Karpas-422 (cell line): ENCODE measurements around the gene DNPEP. TPM values are rescaled to one million over a fixed set of nuclear protein-coding genes. Genes with fewer than 3 reads are reported as not detected.
"Not testable (repeated sequence)": the region's sequence is repeated elsewhere in the genome, so short reads cannot be mapped to it uniquely, and the experiment has no call there.

Experiments used
- DNase-seq: peaks from one replicate; pipeline ENCODE4 v3.0.0-alpha.2; 2015
- H2AFZ ChIP-seq: fragments of 200-600 bp; sonication (generic); 2 replicates; pipeline ENCODE4 v1.6.1; 2014; ENCODE audit warnings: antibody characterized with exemption, low read length, mixed read lengths
- H3K27ac ChIP-seq: fragments of 200-600 bp; sonication (generic); 2 replicates; pipeline ENCODE4 v1.5.1; 2014; ENCODE audit warnings: mild to moderate bottlenecking, low read length, moderate library complexity
- H3K27me3 ChIP-seq: fragments of 200-600 bp; sonication (generic); 2 replicates; pipeline ENCODE4 v1.6.1; 2014; ENCODE audit warnings: low read length, mixed read lengths
- H3K36me3 ChIP-seq: fragments of 200-600 bp; sonication (generic); 2 replicates; pipeline ENCODE4 v1.6.1; 2014; ENCODE audit warnings: low read length, mixed read lengths; ENCODE audit not compliant: insufficient read depth
- H3K4me1 ChIP-seq: fragments of 200-600 bp; sonication (generic); 2 replicates; pipeline ENCODE4 v1.6.1; 2014; ENCODE audit warnings: mild to moderate bottlenecking, low read length, mixed read lengths
- H3K4me2 ChIP-seq: fragments of 200-600 bp; sonication (generic); 2 replicates; pipeline ENCODE4 v1.6.1; 2014; ENCODE audit warnings: low read length, low read depth, mild to moderate bottlenecking; ENCODE audit not compliant: poor library complexity, severe bottlenecking
- H3K4me3 ChIP-seq: fragments of 200-600 bp; sonication (generic); 2 replicates; pipeline ENCODE4 v1.5.1; 2014; ENCODE audit warnings: mild to moderate bottlenecking, antibody characterized with exemption, low read length, mixed read lengths
- H3K79me2 ChIP-seq: fragments of 200-600 bp; sonication (generic); 2 replicates; pipeline ENCODE4 v1.6.1; 2014; ENCODE audit warnings: mild to moderate bottlenecking, low read length, mixed read lengths
- H3K9ac ChIP-seq: fragments of 200-600 bp; sonication (generic); 2 replicates; pipeline ENCODE4 v1.6.0; 2014; ENCODE audit warnings: low read length
- H3K9me2 ChIP-seq: fragments of 200-600 bp; sonication (generic), shearing (Covaris generic); replicated peaks from 2 replicates; pipeline ENCODE4 v1.6.0; 2014; ENCODE audit warnings: mild to moderate bottlenecking, low read length, moderate library complexity; ENCODE audit not compliant: insufficient read depth
- H3K9me3 ChIP-seq: fragments of 300-700, 200-600 bp; sonication (generic); 2 replicates; pipeline ENCODE4 v1.6.1; 2014; ENCODE audit warnings: low read length, mixed read lengths
- H4K20me1 ChIP-seq: fragments of 200-600 bp; sonication (generic); 2 replicates; pipeline ENCODE4 v1.6.1; 2014; ENCODE audit warnings: mild to moderate bottlenecking, antibody characterized with exemption, low read length, low read depth; ENCODE audit not compliant: insufficient read depth
- total RNA-seq: library from RNA; depleted of rRNA; stranded (reverse); fragments of >200 nt; shearing (Covaris generic); gene quantifications from 2 replicates; pipeline ENCODE4 v1.2.3, GENCODE V29; 2014; ENCODE audit warnings: low replicate concordance

The DNPEP gene
- total RNA-seq, 1 experiment from 2014 or later = 77.9 TPM

- Histone ChIP-seq H3K4me1 (no peaks in the 10 kb centered on the region), H3K79me2 (no peaks in the 10 kb centered on the region), H3K9ac (no peak overlapping the region), H2AFZ (no peak overlapping the region), H3K36me3 (no peaks in the 10 kb centered on the region), H3K27me3 (no peaks in the 10 kb centered on the region), H3K27ac (no peak overlapping the region), H3K9me3 (no peaks in the 10 kb centered on the region), H3K4me3 (no peak overlapping the region), H4K20me1 (no peaks in the 10 kb centered on the region), H3K4me2 (no peak overlapping the region), H3K9me2 (no peaks in the 10 kb centered on the region)
- DNase-seq = no peak
Observed at GRCh38 chr2:219399716-219400478, 12.2 kb upstream of the DNPEP start.

DNA sequence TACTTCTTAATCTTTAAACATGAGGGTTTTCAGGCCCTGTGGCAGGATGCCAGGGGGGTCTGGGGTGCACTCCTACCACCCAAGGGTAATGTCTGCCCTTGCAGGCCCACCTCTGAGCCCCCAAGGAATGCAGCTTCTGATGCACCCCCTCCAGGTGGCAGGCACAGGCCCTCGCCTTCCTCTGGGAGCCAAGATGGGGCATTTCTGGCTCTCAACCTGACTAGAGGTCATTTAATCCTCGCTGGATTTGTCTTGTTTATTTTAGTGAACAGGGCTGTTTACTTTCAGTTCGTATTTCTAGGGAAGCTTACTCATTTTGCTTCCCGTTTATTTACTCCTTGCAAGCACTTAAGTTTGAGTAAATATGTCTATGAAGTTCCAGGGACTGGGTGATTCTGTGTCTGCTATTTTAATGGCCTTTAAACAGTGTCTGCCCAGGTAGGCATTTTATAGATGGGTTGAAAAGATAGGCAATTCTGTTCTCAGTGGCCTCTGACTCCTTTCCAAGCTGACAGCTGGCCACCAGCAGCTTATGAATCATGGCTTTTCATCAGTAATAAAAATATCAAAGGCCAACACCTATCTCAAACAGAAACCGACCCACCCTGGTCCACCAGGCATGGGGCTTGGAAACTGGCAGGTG is 11.1 kb upstream of the DNPEP start:
- Histone ChIP-seq H2AFZ (no peak overlapping the region), H3K79me2 (no peaks in the 10 kb centered on the region), H3K9me3 (no peaks in the 10 kb centered on the region), H3K27me3 (no peaks in the 10 kb centered on the region), H3K9me2 (no peaks in the 10 kb centered on the region), H3K4me1 (no peaks in the 10 kb centered on the region), H3K4me2 (no peak overlapping the region), H3K9ac (no peak overlapping the region), H3K36me3 (no peaks in the 10 kb centered on the region), H4K20me1 (no peaks in the 10 kb centered on the region), H3K27ac (no peak overlapping the region), H3K4me3 (no peak overlapping the region)
- DNase-seq = no peak

- H3K36me3 ChIP-seq = no peaks in the 10 kb centered on the region
- H3K4me1 ChIP-seq = no peaks in the 10 kb centered on the region
- DNase-seq = no peak
- no peak overlapping the region for H3K4me2 ChIP-seq
- H3K79me2 ChIP-seq = no peaks in the 10 kb centered on the region
- H3K4me3 ChIP-seq = no peak overlapping the region
- H3K9ac ChIP-seq = no peak overlapping the region
- no peaks in the 10 kb centered on the region for H3K9me2 ChIP-seq
- H3K27me3 ChIP-seq = no peaks in the 10 kb centered on the region
- H4K20me1 ChIP-seq = no peaks in the 10 kb centered on the region
- H2AFZ ChIP-seq = no peak overlapping the region
- H3K27ac ChIP-seq = no peak overlapping the region
- no peaks in the 10 kb centered on the region for H3K9me3 ChIP-seq
Observed at GRCh38 chr2:219396863-219397457, 9.2 kb upstream of the DNPEP start.

- Histone ChIP-seq H3K27me3 (no peaks in the 10 kb centered on the region), H2AFZ (no peak overlapping the region), H3K9me3 (no peaks in the 10 kb centered on the region)
Observed at GRCh38 chr2:219395609-219396008, 7.9 kb upstream of the DNPEP start.

DNA sequence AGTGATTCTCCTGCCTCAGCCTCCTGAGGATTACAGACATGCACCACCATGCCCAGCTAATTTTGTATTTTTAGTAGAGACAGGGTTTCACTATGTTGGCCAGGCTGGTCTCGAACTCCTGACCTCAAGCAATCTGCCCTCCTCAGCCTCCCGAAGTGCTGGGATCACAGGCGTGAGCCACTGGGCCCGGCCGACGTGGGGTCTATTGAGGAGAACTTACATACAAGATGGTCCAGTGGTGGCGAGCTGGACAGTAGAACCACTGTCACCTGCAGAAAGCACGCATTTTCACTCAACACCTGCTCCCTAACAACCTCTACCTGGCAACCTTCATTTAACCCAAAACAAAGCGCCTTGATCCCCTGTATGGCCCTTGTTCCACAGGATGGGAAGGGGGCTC is 7.3 kb upstream of the DNPEP start:
- H3K9me2 ChIP-seq, H3K4me1 ChIP-seq, H3K4me3 ChIP-seq, H2AFZ ChIP-seq, H3K79me2 ChIP-seq, H3K36me3 ChIP-seq, H4K20me1 ChIP-seq, H3K4me2 ChIP-seq, H3K9me3 ChIP-seq, DNase-seq, H3K9ac ChIP-seq, H3K27me3 ChIP-seq, H3K27ac ChIP-seq: not testable (repeated sequence)

More at GRCh38 chr2:219395609-219396008, 7.9 kb upstream of the DNPEP start:
- DNase-seq = no peak
- H3K79me2 ChIP-seq = no peaks in the 10 kb centered on the region
- no peaks in the 10 kb centered on the region for H4K20me1 ChIP-seq
- no peak overlapping the region for H3K4me3 ChIP-seq
- no peak overlapping the region for H3K27ac ChIP-seq
- no peaks in the 10 kb centered on the region for H3K9me2 ChIP-seq
- H3K36me3 ChIP-seq = no peaks in the 10 kb centered on the region
- H3K4me2 ChIP-seq = no peak overlapping the region
- no peaks in the 10 kb centered on the region for H3K4me1 ChIP-seq
- H3K9ac ChIP-seq = no peak overlapping the region

DNA sequence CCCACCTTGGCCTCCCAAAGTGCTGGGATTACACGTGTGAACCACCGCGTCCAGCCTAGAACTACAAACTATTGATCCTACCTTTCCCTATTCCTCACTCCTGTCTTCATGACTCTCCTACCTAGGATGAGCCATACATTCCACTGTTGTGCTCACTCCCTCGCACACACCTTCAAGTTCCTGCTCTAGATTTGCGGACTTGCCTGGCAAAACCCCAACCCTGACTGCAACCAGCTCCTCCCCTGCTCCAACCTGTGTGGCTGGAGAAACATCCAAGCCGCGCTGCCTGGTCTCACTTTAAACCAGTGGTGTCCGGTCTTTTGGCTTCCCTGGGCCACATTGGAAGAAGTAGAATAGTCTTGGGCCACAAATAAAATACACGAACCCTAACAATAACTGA is 5.0 kb upstream of the DNPEP start:
- no peak overlapping the region for H3K27ac ChIP-seq
- H3K4me1 ChIP-seq = peaks cover 7% of the 10 kb centered on the region
- no peaks in the 10 kb centered on the region for H3K27me3 ChIP-seq
- H3K9me3 ChIP-seq = no peaks in the 10 kb centered on the region
- H2AFZ ChIP-seq = no peak overlapping the region
- DNase-seq = no peak
- H3K4me3 ChIP-seq = no peak overlapping the region
- H3K79me2 ChIP-seq = no peaks in the 10 kb centered on the region
- no peaks in the 10 kb centered on the region for H3K9me2 ChIP-seq
- no peaks in the 10 kb centered on the region for H4K20me1 ChIP-seq
- H3K4me2 ChIP-seq = no peak overlapping the region
- no peaks in the 10 kb centered on the region for H3K36me3 ChIP-seq
- no peak overlapping the region for H3K9ac ChIP-seq

GRCh38 chr2:219388907-219389156 is 1.1 kb upstream of the DNPEP start:
- H2AFZ ChIP-seq = peak overlapping the region; percentile 98
- H3K9me2 ChIP-seq = no peaks in the 10 kb centered on the region
- H3K4me2 ChIP-seq = peak overlapping the region; percentile 77
- H3K27me3 ChIP-seq = no peaks in the 10 kb centered on the region
- H3K27ac ChIP-seq = no peak overlapping the region
- H3K79me2 ChIP-seq = peaks cover 8% of the 10 kb centered on the region
- H3K4me3 ChIP-seq = peak overlapping the region; percentile 59
- H3K9ac ChIP-seq = peak overlapping the region; percentile 70
- H3K36me3 ChIP-seq = 0 out of 2 replicates have a peak, but pooled peaks cover 4% of the 10 kb centered on the region
- DNase-seq = no peak
- peaks cover 15% of the 10 kb centered on the region for H3K4me1 ChIP-seq
- no peaks in the 10 kb centered on the region for H4K20me1 ChIP-seq
- no peaks in the 10 kb centered on the region for H3K9me3 ChIP-seq

GRCh38 chr2:219388121-219388906 is 602 bp upstream of the DNPEP start:
- 0 out of 2 replicates have a peak, but pooled peaks cover 4% of the 10 kb centered on the region for H3K36me3 ChIP-seq
- peaks cover 15% of the 10 kb centered on the region for H3K4me1 ChIP-seq
- peak overlapping the region; percentile 70 for H3K9ac ChIP-seq
- H3K79me2 ChIP-seq = peaks cover 8% of the 10 kb centered on the region
- DNase-seq = peak; percentile 99
- no peaks in the 10 kb centered on the region for H3K27me3 ChIP-seq
- H2AFZ ChIP-seq = peak overlapping the region; percentile 98
- peak overlapping the region; percentile 77 for H3K4me2 ChIP-seq
- peak overlapping the region; percentile 59 for H3K4me3 ChIP-seq
- H3K9me2 ChIP-seq = no peaks in the 10 kb centered on the region
- H3K9me3 ChIP-seq = no peaks in the 10 kb centered on the region
- no peak overlapping the region for H3K27ac ChIP-seq
- H4K20me1 ChIP-seq = no peaks in the 10 kb centered on the region
